GM18508 (cell line): ENCODE results near the gene GTPBP2.

Experiments used
- ATAC-seq: cut with Tn5 transposase; IDR thresholded peaks from one replicate; pipeline ENCODE4 v1.9.1; 2021; ENCODE audit warnings: moderate number of reproducible peaks; ENCODE audit not compliant: insufficient read depth, unreplicated experiment

The GTPBP2 gene

GRCh38 chr6:43629104-43629504, at the start of gene GTPBP2:
GTPBP2 (minus strand) TSS chr6:43629264; CDS start chr6:43629162, 102 bp downstream.
- peak; percentile 40 for ATAC-seq

GRCh38 chr6:43678341-43678740, 49.3 kb upstream of the GTPBP2 start:
- ATAC-seq = no peak

- no peak for ATAC-seq
Observed at GRCh38 chr6:43677759-43678158, 48.7 kb upstream of the GTPBP2 start.

GRCh38 chr6:43676962-43677606, 48.0 kb upstream of the GTPBP2 start:
- no peak for ATAC-seq

GRCh38 chr6:43674921-43675320, 45.9 kb upstream of the GTPBP2 start:
- no peak for ATAC-seq

GRCh38 chr6:43674291-43674690, 45.2 kb upstream of the GTPBP2 start:
- ATAC-seq = no peak

GRCh38 chr6:43673444-43674084, 44.5 kb upstream of the GTPBP2 start:
- ATAC-seq = no peak

- ATAC-seq = no peak
Observed at GRCh38 chr6:43671801-43672690, 43.0 kb upstream of the GTPBP2 start.

GRCh38 chr6:43671011-43671800, 42.1 kb upstream of the GTPBP2 start:
- ATAC-seq = no peak

- ATAC-seq = no peak
Observed at GRCh38 chr6:43670623-43670986, 41.5 kb upstream of the GTPBP2 start.

GRCh38 chr6:43669922-43670622, 41.0 kb upstream of the GTPBP2 start:
- ATAC-seq = no peak

- no peak for ATAC-seq
Observed at GRCh38 chr6:43669050-43669921, 40.2 kb upstream of the GTPBP2 start.

GRCh38 chr6:43668151-43669028, 39.3 kb upstream of the GTPBP2 start:
- no peak for ATAC-seq

GRCh38 chr6:43667245-43668150, 38.4 kb upstream of the GTPBP2 start:
- ATAC-seq = no peak

GRCh38 chr6:43666196-43666920, 37.3 kb upstream of the GTPBP2 start:
- ATAC-seq = no peak

GRCh38 chr6:43665376-43665775, 36.3 kb upstream of the GTPBP2 start:
- no peak for ATAC-seq
